ENCODE data around the gene FILIP1.
"Not testable (repeated sequence)": the region's sequence is repeated elsewhere in the genome, so short reads cannot be mapped to it uniquely, and the experiment has no call there.

The FILIP1 gene

DNA sequence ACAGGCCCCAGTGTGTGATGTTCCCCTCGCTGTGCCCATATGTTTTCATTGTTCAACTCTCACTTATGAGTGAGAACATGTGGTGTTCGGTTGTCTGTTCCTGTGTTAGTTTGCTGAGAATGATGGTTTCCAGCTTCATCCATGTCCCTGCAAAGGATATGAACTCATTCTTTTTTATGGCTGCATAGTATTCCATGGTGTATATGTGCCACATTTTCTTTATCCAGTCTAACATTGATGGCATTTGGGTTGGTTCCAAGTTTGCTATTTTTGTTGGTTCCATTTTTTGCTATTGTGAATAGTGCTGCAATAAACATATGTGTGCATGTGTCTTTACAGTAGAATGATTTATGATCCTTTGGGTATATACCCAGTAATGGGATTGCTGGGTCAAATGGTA is 83.0 kb downstream of the FILIP1 start:
- not testable (repeated sequence) for H3K36me3 ChIP-seq (ENCODE audit: control insufficient read depth, insufficient read depth, low read length); H3K9me3 ChIP-seq (ENCODE audit: control insufficient read depth, insufficient read depth, low read length); H3K9ac ChIP-seq (ENCODE audit: low read depth, low read length); H3K27me3 ChIP-seq (ENCODE audit: control insufficient read depth, insufficient read depth, low read length); H3K4me1 ChIP-seq (ENCODE audit: control insufficient read depth, insufficient read depth, low read length); H3K4me3 ChIP-seq (ENCODE audit: low read depth, low read length)

DNA sequence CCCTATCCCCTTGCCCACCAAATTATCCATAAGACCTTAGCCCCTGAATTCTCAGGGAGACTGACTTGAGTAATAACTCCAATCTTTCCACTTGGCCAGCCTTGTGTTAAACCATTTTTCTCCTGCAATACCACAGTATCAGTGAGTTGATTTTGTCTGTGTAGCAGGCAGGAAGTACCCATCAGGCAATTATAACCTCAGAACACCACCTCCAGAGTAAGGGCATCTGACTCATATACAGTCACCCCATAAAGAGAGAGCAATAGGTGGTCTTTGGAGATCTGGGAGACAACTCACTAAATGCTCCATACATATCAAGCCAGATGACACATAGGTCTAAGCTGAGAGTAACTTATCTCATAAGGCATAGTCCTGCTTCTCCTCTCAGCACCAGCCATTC is 83.7 kb downstream of the FILIP1 start:
- Histone ChIP-seq H3K9me3 (ENCODE audit: control insufficient read depth, insufficient read depth, low read length) (no peaks in the 10 kb centered on the region), H3K9ac (ENCODE audit: low read depth, low read length) (no peak overlapping the region), H3K27me3 (ENCODE audit: control insufficient read depth, insufficient read depth, low read length) (no peaks in the 10 kb centered on the region), H3K4me3 (ENCODE audit: low read depth, low read length) (no peak overlapping the region), H3K36me3 (ENCODE audit: control insufficient read depth, insufficient read depth, low read length) (no peaks in the 10 kb centered on the region), H3K4me1 (ENCODE audit: control insufficient read depth, insufficient read depth, low read length) (no peaks in the 10 kb centered on the region)

DNA sequence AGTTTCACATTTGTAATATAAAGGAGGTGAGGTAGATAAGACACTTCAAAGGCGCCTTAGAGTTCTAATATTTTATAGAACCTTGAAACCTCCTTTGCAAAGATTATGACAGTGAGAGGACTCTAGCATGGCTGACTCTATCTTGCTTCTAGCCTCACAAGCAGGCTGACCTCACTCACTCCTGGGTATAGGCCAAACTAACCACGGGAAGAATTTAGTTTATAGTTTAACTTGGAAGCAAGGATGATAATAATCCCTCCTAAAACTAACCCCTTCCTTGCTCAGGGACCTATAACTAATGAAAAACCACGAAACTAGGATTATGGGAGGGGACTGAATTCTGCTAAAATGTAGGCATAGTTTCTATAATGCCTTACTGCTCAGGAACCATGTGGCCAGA is 84.3 kb downstream of the FILIP1 start:
- Histone ChIP-seq H3K9ac (ENCODE audit: low read depth, low read length) (no peak overlapping the region), H3K36me3 (ENCODE audit: control insufficient read depth, insufficient read depth, low read length) (no peaks in the 10 kb centered on the region), H3K9me3 (ENCODE audit: control insufficient read depth, insufficient read depth, low read length) (no peaks in the 10 kb centered on the region), H3K4me3 (ENCODE audit: low read depth, low read length) (no peak overlapping the region), H3K27me3 (ENCODE audit: control insufficient read depth, insufficient read depth, low read length) (no peaks in the 10 kb centered on the region), H3K4me1 (ENCODE audit: control insufficient read depth, insufficient read depth, low read length) (no peaks in the 10 kb centered on the region)

DNA sequence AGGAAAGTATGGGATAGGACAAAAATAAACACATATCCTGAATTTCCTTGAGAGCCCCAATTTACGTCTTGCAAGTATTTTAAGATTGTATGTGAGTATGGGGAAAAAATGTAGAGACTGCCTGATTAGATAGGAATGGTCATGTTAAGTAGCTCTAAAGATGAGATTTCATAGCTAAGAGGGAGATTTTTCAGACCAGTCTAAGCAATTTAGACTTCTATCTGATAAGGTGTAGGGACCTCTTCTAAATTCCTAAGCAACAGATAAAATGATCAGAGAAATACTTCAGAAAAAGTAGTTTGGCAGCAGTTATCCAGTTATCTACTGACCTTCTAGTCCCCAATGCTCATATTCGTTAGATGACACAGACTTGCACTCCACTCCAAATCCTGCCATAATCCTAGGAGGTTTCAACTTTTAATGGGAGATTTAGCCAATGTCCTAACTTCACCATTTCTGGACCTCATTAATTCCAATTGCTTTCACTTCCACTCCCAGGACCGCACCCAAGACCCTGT is 90.0 kb downstream of the FILIP1 start:
- no peaks in the 10 kb centered on the region for H3K9me3 ChIP-seq (ENCODE audit: control insufficient read depth, insufficient read depth, low read length)
- no peaks in the 10 kb centered on the region for H3K27me3 ChIP-seq (ENCODE audit: control insufficient read depth, insufficient read depth, low read length)
- no peak overlapping the region for H3K9ac ChIP-seq (ENCODE audit: low read depth, low read length)
- H3K4me1 ChIP-seq (ENCODE audit: control insufficient read depth, insufficient read depth, low read length) = no peaks in the 10 kb centered on the region
- H3K36me3 ChIP-seq (ENCODE audit: control insufficient read depth, insufficient read depth, low read length) = no peaks in the 10 kb centered on the region
- H3K4me3 ChIP-seq (ENCODE audit: low read depth, low read length) = no peak overlapping the region

DNA sequence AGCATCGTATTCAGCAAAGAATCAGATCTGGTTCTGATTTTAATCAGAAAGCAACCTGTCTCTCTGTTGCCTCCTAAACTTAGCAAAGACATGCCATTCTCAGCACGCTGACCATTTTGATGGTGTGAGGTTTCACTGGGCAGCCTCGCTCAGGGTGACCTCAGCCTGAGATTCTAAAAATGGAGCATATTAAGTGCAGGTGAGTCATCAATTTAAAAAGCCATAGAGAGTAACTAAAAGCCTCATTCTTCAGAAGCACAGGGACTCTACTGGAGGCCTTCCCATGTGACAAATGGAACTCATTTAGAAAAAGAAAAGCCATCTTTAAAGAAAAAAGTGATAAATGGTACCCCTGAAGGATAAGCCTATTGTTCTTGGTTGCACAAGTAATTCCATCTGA is 91.3 kb downstream of the FILIP1 start:
- no peaks in the 10 kb centered on the region for H3K36me3 ChIP-seq (ENCODE audit: control insufficient read depth, insufficient read depth, low read length)
- no peaks in the 10 kb centered on the region for H3K27me3 ChIP-seq (ENCODE audit: control insufficient read depth, insufficient read depth, low read length)
- no peak overlapping the region for H3K4me3 ChIP-seq (ENCODE audit: low read depth, low read length)
- H3K9ac ChIP-seq (ENCODE audit: low read depth, low read length) = no peak overlapping the region
- H3K9me3 ChIP-seq (ENCODE audit: control insufficient read depth, insufficient read depth, low read length) = no peaks in the 10 kb centered on the region
- no peaks in the 10 kb centered on the region for H3K4me1 ChIP-seq (ENCODE audit: control insufficient read depth, insufficient read depth, low read length)

DNA sequence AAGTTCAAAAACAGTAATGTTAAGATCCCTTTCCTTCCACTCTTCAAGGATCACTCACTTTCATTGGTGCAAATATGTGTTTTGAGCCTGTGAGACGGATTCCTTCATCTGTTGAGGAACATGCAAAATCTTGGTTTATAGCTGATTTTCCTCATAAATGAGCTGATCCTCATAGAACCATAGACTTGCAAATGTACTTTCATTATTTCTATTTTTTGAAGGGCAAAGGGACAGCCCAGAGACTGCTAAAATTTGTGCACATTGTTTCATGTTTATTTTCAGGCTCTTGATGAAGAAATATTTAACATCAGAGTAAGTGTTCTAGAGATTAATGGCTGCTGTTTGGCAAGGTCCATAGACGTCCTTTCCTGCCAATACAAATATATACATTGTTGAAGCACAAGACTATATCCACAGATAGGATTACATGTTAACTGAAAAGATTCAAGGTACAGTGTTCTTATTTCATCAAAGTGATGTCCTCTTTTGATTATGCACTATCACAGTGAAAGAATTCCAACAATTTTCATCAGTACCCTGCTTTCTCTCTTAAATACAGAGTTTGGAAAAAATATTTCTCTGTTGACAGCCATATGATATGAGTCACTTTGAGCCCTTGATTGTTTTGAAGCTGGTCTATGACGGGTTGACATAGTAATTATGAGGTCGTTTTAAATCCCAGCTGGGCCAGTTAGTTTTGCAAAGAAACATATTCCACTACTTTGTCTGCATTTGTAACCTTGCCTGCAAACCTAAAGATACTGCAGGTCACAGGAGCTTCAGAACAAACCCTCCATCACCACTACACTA is 95.7 kb downstream of the FILIP1 start:
- no peak overlapping the region for H3K9ac ChIP-seq (ENCODE audit: low read depth, low read length)
- no peaks in the 10 kb centered on the region for H3K9me3 ChIP-seq (ENCODE audit: control insufficient read depth, insufficient read depth, low read length)
- H3K4me1 ChIP-seq (ENCODE audit: control insufficient read depth, insufficient read depth, low read length) = no peaks in the 10 kb centered on the region
- H3K36me3 ChIP-seq (ENCODE audit: control insufficient read depth, insufficient read depth, low read length) = no peaks in the 10 kb centered on the region
- no peak overlapping the region for H3K4me3 ChIP-seq (ENCODE audit: low read depth, low read length)
- H3K27me3 ChIP-seq (ENCODE audit: control insufficient read depth, insufficient read depth, low read length) = no peaks in the 10 kb centered on the region

DNA sequence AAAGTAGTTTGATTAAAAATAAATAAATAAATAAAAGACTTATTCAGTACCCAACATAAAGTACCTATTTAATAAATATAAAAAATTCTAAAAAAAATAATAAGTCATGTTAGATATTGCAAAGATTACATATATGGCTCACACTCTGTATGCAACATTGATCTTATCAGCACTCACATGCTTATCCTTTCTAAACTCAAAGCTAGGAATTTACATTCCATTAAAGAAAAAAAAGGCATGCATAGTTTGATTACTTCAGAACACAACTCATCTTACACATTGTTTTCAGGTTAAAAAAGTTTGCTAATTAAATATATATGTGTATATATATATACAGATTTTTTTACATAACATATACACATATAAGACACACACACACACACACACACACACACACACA is 96.4 kb downstream of the FILIP1 start:
- H3K4me3 ChIP-seq (ENCODE audit: low read depth, low read length) = no peak overlapping the region
- H3K4me1 ChIP-seq (ENCODE audit: control insufficient read depth, insufficient read depth, low read length) = no peaks in the 10 kb centered on the region
- H3K9me3 ChIP-seq (ENCODE audit: control insufficient read depth, insufficient read depth, low read length) = no peaks in the 10 kb centered on the region
- no peaks in the 10 kb centered on the region for H3K36me3 ChIP-seq (ENCODE audit: control insufficient read depth, insufficient read depth, low read length)
- no peak overlapping the region for H3K9ac ChIP-seq (ENCODE audit: low read depth, low read length)
- no peaks in the 10 kb centered on the region for H3K27me3 ChIP-seq (ENCODE audit: control insufficient read depth, insufficient read depth, low read length)

DNA sequence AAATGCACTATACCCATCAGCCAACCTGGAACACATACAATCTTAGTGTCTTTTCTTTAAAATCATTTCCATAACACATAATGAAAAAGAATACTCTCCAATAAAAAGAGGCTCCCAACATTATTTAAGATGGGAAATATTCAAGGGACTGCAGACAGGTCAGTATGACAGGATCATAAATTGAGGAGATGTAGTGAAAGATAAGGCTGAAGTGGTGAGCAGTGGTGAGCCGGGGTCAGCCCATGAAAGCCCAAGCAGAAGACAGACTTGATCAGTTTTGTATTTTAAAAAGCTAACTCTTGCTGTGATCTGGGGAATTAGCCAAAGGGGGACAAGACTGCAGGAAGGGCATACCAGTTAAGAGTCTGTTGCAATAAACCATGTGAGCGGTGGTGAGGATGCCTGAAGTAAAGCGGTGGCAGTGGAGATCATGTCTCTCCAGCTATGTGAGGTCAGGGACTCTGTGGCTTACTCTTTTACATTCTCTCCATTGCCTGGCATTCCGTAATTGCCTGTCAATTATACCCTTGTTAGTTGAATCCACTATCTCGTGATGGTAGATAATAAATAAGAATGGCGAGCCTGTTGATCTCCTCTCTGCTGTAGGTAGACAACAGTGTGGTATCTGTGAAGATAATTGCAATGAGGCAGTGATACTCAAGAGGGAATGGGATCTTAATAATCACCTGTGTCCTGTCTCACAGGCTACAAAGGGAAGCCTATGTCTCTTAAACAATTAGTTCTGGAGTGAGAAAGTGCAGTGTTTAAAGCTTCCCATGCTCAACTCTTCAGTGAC is 97.4 kb downstream of the FILIP1 start:
- Histone ChIP-seq H3K9ac (ENCODE audit: low read depth, low read length) (no peak overlapping the region), H3K9me3 (ENCODE audit: control insufficient read depth, insufficient read depth, low read length) (no peaks in the 10 kb centered on the region), H3K4me1 (ENCODE audit: control insufficient read depth, insufficient read depth, low read length) (no peaks in the 10 kb centered on the region), H3K27me3 (ENCODE audit: control insufficient read depth, insufficient read depth, low read length) (no peaks in the 10 kb centered on the region), H3K36me3 (ENCODE audit: control insufficient read depth, insufficient read depth, low read length) (no peaks in the 10 kb centered on the region), H3K4me3 (ENCODE audit: low read depth, low read length) (no peak overlapping the region)

DNA sequence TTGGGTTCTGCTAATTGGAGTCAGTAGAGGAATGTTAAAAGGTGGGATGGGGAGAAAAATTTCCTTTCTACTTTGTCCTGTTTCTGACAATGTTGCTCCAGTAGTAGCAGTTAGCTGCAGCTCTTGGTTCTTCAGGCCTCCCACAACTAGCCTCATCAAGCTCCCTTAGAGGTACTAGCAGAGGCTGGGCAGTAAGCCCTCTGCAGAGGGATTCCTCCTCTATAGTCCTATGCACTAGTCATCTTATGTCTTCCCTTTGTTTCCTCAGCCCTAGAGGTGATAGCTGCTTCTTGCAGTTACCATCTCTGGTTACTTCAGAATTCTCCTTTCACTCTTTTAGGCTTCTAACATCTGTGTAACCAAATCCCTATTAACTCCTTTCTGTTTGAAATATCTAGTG is 99.8 kb downstream of the FILIP1 start:
- no peaks in the 10 kb centered on the region for H3K4me1 ChIP-seq (ENCODE audit: control insufficient read depth, insufficient read depth, low read length)
- no peaks in the 10 kb centered on the region for H3K36me3 ChIP-seq (ENCODE audit: control insufficient read depth, insufficient read depth, low read length)
- H3K9ac ChIP-seq (ENCODE audit: low read depth, low read length) = no peak overlapping the region
- no peaks in the 10 kb centered on the region for H3K27me3 ChIP-seq (ENCODE audit: control insufficient read depth, insufficient read depth, low read length)
- H3K9me3 ChIP-seq (ENCODE audit: control insufficient read depth, insufficient read depth, low read length) = no peaks in the 10 kb centered on the region
- H3K4me3 ChIP-seq (ENCODE audit: low read depth, low read length) = no peak overlapping the region

DNA sequence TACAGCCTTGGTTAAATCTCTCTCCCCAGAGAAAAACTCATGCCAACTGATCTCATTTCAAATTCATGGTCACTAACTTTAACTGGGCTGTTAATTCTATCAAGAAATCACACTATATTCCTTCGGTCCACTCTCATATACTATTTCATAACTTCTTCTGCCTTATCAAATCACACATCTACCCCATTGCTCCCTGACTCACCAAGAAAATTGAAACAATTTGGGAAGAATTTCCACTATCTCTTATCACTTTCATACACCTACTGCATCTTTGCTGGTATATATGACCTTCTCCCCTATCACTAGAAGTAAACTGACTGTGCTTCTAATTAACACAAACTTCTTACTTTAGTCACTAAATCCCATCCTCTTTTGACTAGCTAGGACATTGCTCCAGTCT is 102.3 kb downstream of the FILIP1 start:
- no peaks in the 10 kb centered on the region for H3K9me3 ChIP-seq (ENCODE audit: control insufficient read depth, insufficient read depth, low read length)
- no peaks in the 10 kb centered on the region for H3K36me3 ChIP-seq (ENCODE audit: control insufficient read depth, insufficient read depth, low read length)
- no peaks in the 10 kb centered on the region for H3K4me1 ChIP-seq (ENCODE audit: control insufficient read depth, insufficient read depth, low read length)
- H3K27me3 ChIP-seq (ENCODE audit: control insufficient read depth, insufficient read depth, low read length) = no peaks in the 10 kb centered on the region
- no peak overlapping the region for H3K4me3 ChIP-seq (ENCODE audit: low read depth, low read length)
- no peak overlapping the region for H3K9ac ChIP-seq (ENCODE audit: low read depth, low read length)

DNA sequence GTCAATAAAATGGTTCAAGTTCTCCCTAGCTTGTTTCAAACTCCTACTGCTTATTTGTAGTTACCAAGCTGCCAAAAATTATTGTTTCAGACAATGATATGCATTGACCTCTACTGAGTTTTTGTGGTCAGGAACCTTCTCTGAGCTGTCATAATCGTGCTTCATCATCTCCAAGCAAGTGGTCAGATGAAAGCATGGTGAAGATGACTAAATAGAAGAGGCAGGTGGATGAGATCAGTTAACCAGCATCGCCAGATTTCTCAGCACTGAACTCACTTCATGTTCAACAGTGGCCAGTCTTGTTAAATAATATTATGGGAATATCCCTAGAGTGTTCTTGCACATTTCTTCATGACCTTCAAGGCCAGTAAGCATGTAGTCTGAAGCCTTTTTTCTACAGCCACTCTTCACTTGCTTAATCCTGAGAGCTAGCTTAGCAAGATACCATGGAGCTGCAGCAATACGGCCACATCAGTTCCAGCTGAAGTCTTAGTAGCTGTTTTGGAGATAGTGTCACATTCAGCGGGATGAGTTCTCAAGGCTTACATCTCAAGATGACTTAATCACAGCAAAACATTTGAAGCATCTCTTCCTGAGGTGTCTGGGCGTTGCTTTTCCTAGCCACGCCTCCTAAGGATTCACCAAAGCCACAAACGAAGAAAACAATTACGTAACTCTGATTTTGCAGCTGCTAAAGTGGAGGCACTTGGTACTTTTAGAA is 107.4 kb downstream of the FILIP1 start:
- Histone ChIP-seq H3K36me3 (ENCODE audit: control insufficient read depth, insufficient read depth, low read length) (no peaks in the 10 kb centered on the region), H3K9ac (ENCODE audit: low read depth, low read length) (no peak overlapping the region), H3K9me3 (ENCODE audit: control insufficient read depth, insufficient read depth, low read length) (no peaks in the 10 kb centered on the region), H3K27me3 (ENCODE audit: control insufficient read depth, insufficient read depth, low read length) (no peaks in the 10 kb centered on the region), H3K4me1 (ENCODE audit: control insufficient read depth, insufficient read depth, low read length) (peaks cover 3% of the 10 kb centered on the region), H3K4me3 (ENCODE audit: low read depth, low read length) (no peak overlapping the region)

Data from iPS-15b (cell line).